Measurements from ENCODE around the gene GNAZ. TPM values are rescaled to one million over a fixed set of nuclear protein-coding genes. Genes with fewer than 3 reads are reported as not detected.

The GNAZ gene
- total and polyA plus RNA-seq, 12 donors, result 3.0 to 70.8 (median 9.4) TPM

DNA sequence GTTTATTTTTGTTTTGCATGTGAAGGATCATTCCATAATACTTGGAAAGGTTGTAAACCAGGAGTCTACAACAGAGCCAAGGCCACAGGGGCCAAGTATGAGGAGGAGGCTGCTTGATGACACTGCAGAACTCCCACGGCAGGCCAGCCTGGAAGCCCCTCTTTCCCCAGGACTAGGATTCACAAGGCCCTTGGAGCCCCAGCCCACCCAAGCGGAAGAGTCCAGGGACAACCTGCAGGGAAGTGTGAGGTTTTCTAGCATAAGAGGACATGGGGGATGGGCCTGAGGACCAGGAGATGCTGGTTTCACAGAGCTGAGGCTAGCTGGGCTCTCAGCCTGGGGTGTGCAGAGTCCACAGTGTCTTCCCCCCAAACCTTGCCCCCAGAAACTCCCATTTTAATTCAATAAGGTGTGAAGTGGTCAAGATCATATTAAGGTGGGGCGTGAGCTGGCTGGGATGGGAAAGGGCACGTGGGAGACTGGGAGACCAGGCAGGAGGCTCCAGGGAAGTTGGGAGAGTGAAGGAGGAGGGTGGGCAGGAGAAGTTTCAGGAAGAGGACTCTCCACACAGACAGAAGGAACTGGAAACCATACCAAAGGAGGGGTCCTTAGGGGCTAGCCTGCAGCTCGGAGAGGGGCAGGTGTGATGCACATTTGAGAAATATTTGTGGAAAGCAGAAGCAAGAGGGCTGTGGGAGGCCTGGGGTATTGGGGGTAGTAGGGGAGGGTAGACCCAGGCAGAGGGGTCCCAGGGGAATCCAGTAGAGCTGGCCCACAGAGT lies 12.4 kb downstream of the GNAZ start:
- Histone ChIP-seq H3K27ac (no peak overlapping the region), H3K27me3 (no peaks in the 10 kb centered on the region), H3K36me3 (replicated peaks in 1 of 2) (no peaks in the 10 kb centered on the region), H3K9me3 (replicated peaks in 1 of 3) (no peaks in the 10 kb centered on the region), H3K4me1 (replicated peaks in 1 of 2) (peaks cover 3 to 13% of the 10 kb centered on the region in 2 donors), H3K4me3 (no peak overlapping the region)
- DNase-seq, result no peak
- TF ChIP-seq, protein P1, sequence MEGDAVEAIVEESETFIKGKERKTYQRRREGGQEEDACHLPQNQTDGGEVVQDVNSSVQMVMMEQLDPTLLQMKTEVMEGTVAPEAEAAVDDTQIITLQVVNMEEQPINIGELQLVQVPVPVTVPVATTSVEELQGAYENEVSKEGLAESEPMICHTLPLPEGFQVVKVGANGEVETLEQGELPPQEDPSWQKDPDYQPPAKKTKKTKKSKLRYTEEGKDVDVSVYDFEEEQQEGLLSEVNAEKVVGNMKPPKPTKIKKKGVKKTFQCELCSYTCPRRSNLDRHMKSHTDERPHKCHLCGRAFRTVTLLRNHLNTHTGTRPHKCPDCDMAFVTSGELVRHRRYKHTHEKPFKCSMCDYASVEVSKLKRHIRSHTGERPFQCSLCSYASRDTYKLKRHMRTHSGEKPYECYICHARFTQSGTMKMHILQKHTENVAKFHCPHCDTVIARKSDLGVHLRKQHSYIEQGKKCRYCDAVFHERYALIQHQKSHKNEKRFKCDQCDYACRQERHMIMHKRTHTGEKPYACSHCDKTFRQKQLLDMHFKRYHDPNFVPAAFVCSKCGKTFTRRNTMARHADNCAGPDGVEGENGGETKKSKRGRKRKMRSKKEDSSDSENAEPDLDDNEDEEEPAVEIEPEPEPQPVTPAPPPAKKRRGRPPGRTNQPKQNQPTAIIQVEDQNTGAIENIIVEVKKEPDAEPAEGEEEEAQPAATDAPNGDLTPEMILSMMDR (IDR thresholded peaks at IDR 0.05), result no peak
- TF ChIP-seq POLR2A (IDR thresholded peaks at IDR 0.05), result no peak
- intact Hi-C loops (cut with DNase I), result no loop called here
- WGBS, 4 donors, result 81 to 96% (median 92%) methylated on average over 5 of the region's 5 CpGs

DNA sequence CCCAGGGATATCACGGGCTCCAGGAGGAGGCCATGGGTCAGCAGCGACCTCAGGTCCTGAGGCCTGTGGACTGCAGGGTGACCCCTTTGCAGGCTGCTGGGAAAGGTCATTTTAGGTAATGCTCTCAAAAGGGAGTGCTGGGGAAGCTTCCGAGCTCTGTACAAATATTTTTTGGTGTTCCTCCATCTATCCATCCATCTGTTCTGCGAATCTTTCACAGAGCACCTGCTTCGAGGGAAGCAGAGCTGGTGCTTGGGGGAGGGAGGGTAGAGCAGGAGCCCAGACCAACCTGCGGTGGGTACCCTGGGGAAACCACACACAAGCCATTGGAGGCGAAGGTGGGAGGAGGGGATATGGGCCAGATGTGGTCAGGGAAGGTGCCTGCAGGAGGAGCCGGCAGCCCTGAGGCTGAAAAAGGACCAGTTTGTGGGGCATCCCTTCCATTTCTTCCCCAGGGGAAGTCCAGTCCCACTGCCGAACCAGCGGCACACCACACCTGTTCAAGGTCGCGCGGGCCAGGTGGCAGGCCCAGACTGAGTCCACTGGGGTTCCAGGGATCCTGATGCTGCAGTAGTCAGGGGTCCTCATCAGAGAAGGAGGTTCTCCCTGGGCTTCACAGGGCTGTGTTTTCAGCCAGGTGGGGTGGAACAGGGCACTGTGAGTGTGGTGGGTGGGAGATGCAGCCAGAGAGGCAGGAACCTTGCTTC lies 13.1 kb downstream of the GNAZ start:
- Histone ChIP-seq H3K9me3 (replicated peaks in 1 of 3) (no peaks in the 10 kb centered on the region), H3K4me1 (replicated peaks in 1 of 2) (peaks cover 0 to 13% of the 10 kb centered on the region in 2 donors), H3K36me3 (replicated peaks in 1 of 2) (no peaks in the 10 kb centered on the region), H3K27ac (no peak overlapping the region), H3K27me3 (no peaks in the 10 kb centered on the region), H3K4me3 (no peak overlapping the region)
- intact Hi-C loops (cut with DNase I), result no loop called here
- TF ChIP-seq, protein P1 (IDR thresholded peaks at IDR 0.05), result no peak
- no peak for TF ChIP-seq POLR2A (IDR thresholded peaks at IDR 0.05)
- WGBS, 4 donors, result 88 to 94% (median 92%) methylated on average over 11 to 13 of the region's 13 CpGs
- no peak for DNase-seq

DNA sequence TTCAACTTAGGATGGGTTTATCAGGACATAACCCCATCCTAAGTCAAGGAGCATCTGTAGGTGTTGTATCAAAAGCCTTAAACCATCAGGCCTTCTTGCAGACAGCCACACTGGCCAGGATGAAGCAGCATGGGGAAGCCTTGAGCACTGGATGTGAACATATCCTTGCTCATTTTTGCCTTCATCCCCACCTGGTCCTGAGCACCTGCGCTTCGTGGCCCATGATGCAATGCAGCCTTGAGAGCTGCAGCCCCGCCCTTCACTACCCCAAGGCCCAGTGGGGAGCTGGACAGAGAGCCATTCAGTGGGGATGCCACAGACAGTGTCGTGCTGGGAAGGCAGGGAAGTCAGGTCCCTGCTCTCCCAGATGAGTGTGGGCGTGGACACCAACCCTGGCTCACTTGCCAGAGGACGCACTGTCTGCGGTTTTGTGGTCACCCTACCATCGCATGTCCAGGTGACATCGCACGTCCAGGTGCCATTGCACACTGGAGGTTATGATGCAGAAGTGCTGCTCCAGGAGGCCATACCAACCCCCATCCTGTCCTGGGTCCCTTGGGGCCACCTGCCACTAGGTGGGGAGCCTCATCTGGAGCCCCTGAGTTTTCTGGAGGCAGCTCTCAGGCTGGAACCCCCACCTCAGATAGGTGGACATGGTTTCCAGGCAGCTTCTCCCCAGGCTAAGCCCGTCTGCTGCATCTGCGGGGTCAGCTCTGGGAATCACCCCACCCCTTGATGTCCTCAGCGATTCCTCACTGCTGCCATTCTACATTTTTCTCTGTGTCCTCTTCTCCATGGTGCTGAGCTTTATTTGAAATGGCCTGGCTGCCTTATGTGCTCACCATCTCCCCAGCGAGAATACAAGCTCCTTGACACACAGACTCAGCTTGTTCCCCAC lies 14.4 kb downstream of the GNAZ start:
- Histone ChIP-seq H3K27ac (no peak overlapping the region), H3K27me3 (no peaks in the 10 kb centered on the region), H3K4me1 (replicated peaks in 1 of 2) (peaks cover 0 to 15% of the 10 kb centered on the region in 2 donors), H3K36me3 (replicated peaks in 1 of 2) (no peaks in the 10 kb centered on the region), H3K4me3 (no peak overlapping the region), H3K9me3 (replicated peaks in 1 of 3) (no peaks in the 10 kb centered on the region)
- WGBS, 4 donors, result 95 to 98% (median 97%) methylated on average over 4 to 14 of the region's 14 CpGs
- DNase-seq, result no peak
- intact Hi-C loops (cut with DNase I), result no loop called here
- TF ChIP-seq POLR2A (IDR thresholded peaks at IDR 0.05), result no peak
- TF ChIP-seq, protein P1 (IDR thresholded peaks at IDR 0.05), result no peak

DNA sequence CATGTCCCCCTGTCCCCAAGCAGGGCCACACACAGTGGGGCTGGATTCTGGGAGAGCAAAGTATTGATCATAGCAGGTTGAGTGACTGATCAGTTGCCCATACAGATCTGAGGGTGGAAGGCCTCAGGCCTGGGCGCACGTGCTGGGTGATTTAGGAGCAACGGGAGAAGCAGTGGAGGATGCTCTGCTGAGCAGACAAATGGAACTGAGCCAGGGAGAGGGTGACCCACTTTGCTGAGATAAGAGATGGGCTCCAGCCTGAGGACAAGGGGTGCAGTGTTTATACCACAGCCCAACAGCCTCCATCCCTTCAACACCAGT lies 15.0 kb downstream of the GNAZ start:
- H3K9me3 ChIP-seq (replicated peaks in 1 of 3), result no peaks in the 10 kb centered on the region
- H3K4me1 ChIP-seq (replicated peaks in 1 of 2), result peaks cover 0 to 12% of the 10 kb centered on the region in 2 donors
- no peak overlapping the region for H3K4me3 ChIP-seq
- no peak for DNase-seq
- no peaks in the 10 kb centered on the region for H3K36me3 ChIP-seq (replicated peaks in 1 of 2)
- no peaks in the 10 kb centered on the region for H3K27me3 ChIP-seq
- no peak for TF ChIP-seq POLR2A (IDR thresholded peaks at IDR 0.05)
- TF ChIP-seq, protein P1 (IDR thresholded peaks at IDR 0.05), result no peak
- no peak overlapping the region for H3K27ac ChIP-seq
- intact Hi-C loops (cut with DNase I), result no loop called here
- WGBS, 4 donors, result 86 to 92% (median 89%) methylated on average over 3 of the region's 3 CpGs
